Measurements from ENCODE around the gene BEST1.

The BEST1 gene

GRCh38 chr11:61916737-61917333 is 33.3 kb upstream of the BEST1 start:
- DNase-seq (ENCODE audit: low spot score): peak; percentile 72

DNA sequence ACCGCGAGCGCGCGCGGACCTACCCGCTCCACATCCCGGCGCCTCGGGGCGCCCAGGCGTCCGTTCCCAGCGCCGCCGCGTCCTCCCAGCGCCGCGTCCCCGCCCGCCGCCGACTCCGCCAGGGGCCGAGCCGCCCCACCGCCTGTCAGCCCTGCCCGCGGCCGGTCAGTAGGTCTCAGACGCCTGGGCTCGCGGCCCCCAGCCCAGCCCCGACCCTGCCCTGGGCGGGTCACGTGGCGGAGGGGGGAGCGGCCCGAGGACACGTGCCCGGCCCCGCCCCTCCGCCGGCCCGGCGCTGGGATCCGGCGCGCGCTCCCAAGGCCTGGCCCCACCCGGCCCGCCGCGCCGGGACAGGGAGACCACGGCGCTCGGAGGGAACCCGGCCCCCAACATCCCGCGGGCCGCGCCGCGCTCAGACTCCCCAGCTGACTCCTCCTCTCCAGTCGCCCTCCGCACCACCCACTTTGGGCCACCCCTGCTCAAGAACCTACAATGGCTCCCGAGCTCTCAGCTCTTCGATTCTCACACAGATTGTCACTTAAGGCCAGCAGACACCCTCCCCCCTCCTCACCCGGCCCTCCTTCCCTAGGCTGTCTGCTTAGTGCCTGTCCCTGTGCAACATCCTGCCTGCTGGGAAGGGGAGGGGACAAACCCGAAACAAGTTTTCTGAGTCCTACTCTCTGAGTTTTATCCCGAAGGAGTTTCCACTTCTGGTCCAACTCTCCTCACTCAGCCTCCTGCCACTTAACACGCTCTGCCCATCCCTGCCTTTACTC is 32.6 kb upstream of the BEST1 start, which contains the start of gene RAB3IL1:
TSS of gene RAB3IL1 (minus strand) at position 233 of the 776 bp plus-strand sequence. CDS start at position 34, 199 bp downstream.
- peak; percentile 84 for DNase-seq (ENCODE audit: low spot score)

- DNase-seq (ENCODE audit: low spot score): no peak
These were observed 31.8 kb upstream of the BEST1 start for GRCh38 chr11:61918251-61918937.

DNA sequence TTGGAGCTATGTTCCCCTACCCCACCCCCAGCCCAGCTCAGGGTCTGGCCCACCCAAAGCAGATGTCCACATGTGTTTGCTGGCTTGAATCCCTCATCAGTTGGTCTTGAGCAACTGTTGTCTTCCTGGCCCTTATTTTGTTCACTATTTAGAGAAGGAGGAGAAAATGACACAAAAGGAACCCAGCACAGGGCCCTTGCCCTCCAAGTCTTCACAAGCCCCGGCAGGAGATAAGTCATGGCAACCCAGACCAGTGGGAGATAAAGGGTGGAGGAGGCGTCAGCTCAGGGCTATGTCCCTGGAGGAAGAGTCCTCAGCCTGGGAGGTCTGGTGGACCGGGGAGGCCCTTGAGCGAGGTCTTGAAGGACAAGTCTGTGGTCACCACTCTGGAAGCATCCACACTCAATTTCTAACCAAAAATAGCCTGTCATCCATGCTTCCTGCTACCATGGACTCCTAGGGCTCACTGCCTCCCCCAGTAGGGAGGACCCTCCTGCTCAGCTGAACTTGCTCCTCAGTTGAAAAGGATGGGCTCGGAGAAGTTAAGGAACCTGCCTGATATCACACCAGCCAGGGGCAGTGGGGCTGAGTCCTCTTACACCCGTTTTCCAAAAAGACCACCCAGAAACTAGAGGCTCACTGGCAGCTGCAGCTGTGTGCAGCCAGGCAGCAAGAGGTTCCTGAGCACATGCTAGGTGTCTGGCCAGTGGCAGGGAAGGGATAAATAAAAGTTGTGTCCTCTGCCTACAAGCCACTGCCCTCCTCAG is 31.0 kb upstream of the BEST1 start:
- DNase-seq (ENCODE audit: low spot score): peak; percentile 64

- DNase-seq (ENCODE audit: low spot score): peak; percentile 64
These were observed 30.2 kb upstream of the BEST1 start for GRCh38 chr11:61919705-61920631.

DNA sequence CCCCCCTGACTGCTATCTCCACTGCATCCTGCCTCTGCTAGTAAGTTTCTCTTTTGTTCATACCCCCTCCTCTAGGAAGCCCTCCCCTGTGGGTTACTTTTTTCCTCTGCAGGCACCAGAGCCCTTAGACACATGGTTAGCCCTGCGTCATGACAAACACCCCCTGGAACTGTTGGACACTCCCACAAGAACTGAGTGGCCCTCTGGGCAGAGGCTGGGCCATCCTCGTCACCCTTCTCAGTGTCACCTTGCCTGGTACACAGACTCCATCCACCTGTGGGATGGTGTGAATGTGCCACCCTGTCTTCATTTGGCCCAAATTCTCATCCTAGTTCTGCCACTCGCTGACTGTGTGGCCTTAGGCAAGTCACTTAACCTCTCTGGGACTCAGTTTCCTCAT is 28.7 kb upstream of the BEST1 start:
- DNase-seq (ENCODE audit: low spot score): no peak

DNA sequence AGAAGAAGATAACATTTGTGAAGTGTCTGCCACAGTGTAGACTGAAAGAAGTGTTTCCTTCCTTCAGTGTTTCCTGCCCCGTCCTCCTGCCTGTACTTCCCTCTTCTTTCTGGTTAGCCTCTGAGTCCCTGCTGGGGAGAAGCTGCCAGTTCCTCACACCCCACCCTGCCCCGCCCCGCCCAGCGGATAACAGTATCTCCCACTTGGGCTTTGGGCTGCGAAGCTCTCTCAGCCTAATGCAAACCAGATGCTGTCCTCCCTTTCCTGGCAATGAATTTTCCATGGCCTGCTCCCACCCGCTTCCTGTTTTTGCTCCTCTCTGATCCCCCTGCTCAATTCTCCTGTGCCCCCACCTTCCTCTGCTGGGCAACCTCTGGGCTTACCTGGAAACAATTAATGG is 27.6 kb upstream of the BEST1 start:
- peak; percentile 90 for DNase-seq (ENCODE audit: low spot score)

- DNase-seq (ENCODE audit: low spot score): peak; percentile 91
These were observed 26.7 kb upstream of the BEST1 start for GRCh38 chr11:61923166-61924063.

GRCh38 chr11:61924064-61924455 is 26.1 kb upstream of the BEST1 start:
- no peak for DNase-seq (ENCODE audit: low spot score)

GRCh38 chr11:61925736-61926135 is 24.4 kb upstream of the BEST1 start:
- no peak for DNase-seq (ENCODE audit: low spot score)

- no peak for DNase-seq (ENCODE audit: low spot score)
These were observed 23.9 kb upstream of the BEST1 start for GRCh38 chr11:61926235-61926634.

DNA sequence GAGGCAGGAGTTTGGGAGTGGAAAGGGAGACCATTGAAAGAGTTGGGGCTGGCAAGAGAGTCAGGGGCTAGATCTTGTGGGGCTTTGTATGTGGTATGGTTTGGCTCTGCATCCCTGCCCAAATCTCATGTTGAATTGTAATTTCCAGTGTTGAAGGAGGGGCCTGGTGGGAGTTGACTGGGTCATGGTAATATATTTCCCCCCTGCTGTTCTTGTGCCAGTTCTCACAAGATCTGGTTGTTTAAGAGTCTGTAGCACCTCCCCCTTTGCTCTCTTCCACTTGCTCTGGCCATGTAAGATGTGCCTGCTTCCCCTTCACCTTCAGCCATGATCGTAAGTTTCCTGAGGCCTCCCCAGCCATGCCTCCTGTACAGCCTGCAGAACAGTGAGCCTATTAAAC is 22.6 kb upstream of the BEST1 start:
- DNase-seq (ENCODE audit: low spot score): no peak

GRCh38 chr11:61928606-61929005 is 21.5 kb upstream of the BEST1 start:
- no peak for DNase-seq (ENCODE audit: low spot score)

DNA sequence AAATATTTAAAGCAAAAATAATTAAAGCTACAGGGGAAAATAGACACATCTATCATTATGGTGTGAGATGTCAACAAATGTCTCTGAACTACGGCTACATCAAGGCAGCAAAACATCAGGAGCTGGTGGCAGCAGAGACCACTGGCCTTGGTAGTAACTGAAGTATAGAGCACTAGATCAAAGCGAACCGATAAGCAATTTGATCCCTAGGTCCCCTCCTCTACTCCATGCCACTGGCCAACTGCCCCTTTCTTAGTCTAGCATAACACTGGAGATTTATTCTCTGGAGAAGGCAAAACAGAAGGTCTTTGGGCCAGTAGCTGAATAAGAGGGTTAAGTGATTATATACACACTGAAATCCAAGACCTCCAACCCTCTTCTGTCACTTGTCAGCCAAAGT is 19.2 kb upstream of the BEST1 start:
- DNase-seq (ENCODE audit: low spot score): no peak

- DNase-seq (ENCODE audit: low spot score): no peak
These were observed 14.3 kb upstream of the BEST1 start for GRCh38 chr11:61935861-61936260.

DNA sequence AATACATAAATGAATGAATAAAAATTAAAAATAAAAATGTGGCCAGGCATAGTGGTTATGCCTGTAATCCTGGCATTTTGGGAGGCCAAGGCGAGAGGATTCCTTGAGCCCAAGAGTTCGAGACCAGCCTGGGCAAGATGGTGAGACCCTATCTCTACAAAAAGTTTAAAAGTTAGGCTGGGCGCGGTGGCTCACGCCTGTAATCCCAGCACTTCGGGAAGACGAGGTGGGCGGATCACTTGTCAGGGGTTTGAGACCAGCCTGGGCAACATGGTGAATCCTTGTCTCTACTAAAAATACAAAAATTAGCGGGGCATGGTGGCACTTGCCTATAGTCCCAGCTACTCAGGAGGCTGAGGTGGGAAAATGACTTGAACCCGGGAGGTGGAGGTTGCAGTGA is 9.7 kb upstream of the BEST1 start:
- no peak for DNase-seq (ENCODE audit: low spot score)

- DNase-seq (ENCODE audit: low spot score): no peak
These were observed 5.0 kb upstream of the BEST1 start for GRCh38 chr11:61945191-61945590.

DNA sequence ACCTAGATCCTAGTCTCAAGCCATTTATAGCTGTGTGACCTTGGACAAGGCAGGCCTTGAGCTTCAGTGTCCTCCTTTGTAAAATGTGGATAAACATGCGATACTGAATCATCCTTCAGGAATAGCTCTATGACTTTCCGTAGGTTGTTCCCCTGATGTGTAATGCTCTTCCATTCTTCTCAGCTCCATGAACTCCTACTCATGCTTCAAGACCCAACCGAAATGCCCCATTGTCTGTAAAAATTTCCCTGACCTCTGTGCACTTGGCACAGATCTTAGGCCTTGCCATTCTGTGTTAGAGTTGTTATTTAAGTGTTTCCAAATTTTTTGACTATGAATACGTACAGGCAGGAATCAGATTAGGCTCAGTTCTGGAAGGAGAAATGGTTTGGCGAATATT is 3.3 kb upstream of the BEST1 start:
- no peak for DNase-seq (ENCODE audit: low spot score)

DNA sequence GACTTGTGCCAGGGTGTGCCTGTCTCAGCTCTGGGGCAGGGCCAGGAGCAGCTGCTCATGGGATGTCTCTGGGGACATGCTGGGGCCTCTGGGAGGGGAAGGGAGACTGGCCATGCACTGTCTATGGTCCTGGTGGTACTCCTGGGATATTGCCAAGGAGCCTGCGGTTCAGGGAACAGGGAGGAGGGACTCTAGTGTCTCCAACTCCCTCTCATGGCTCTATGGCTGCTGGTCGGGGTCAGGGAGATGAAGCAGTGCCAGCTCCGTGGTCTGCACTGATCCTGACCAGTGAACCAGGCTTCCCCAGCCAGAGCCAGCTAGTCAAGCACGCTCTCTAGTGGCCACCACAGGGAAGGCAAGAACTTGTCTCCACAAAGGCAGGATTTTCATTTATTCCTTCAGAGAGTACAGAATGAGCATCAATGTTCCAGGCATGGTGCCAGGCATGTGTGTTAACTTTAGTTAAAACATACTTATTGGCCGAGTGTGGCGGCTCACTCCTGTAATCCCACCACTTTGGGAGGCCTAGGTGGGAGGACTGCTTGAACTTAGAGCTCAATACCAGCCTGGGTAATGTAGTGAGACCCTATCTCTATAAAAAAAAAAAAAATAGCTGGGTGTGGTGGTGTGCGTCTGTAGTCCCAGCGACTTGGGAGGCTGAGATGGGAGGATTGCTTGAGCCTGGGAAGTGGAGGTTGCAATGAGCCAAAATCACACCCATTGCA is 2.5 kb upstream of the BEST1 start:
- peak; percentile 88 for DNase-seq (ENCODE audit: low spot score)

GRCh38 chr11:61948505-61948904 is 1.6 kb upstream of the BEST1 start:
- DNase-seq (ENCODE audit: low spot score): no peak

Data from left forelimb (tissue), 1 donor.